Neural progenitor cell (in vitro differentiated cells): ENCODE data around the gene ATP6V1G1. TPM values are rescaled to one million over a fixed set of nuclear protein-coding genes. Genes with fewer than 3 reads are reported as not detected.

ENCODE experiments used
- DNase-seq: peaks from one replicate; pipeline ENCODE4 v3.0.0-alpha.2; 2016; ENCODE audit warnings: low spot score
- H2AFZ ChIP-seq: fragments of 200-600 bp; sonication (generic); replicated peaks from 2 replicates; pipeline ENCODE4 v1.6.1; 2016; ENCODE audit warnings: antibody characterized with exemption
- H3F3A ChIP-seq: fragments of 200-600 bp; sonication (generic); 2 replicates; pipeline ENCODE4 v1.6.1; 2016; ENCODE audit warnings: antibody characterized with exemption, low read depth
- H3K27ac ChIP-seq: fragments of 200-600 bp; sonication (generic); 2 replicates; pipeline ENCODE4 v1.5.1; 2016; ENCODE audit warnings: mild to moderate bottlenecking
- H3K27me3 ChIP-seq: fragments of 200-600 bp; sonication (generic); 2 replicates; pipeline ENCODE4 v1.6.1; 2016; ENCODE audit warnings: mild to moderate bottlenecking, moderate library complexity
- H3K36me3 ChIP-seq: fragments of 200-600 bp; sonication (generic); 2 replicates; pipeline ENCODE4 v1.5.1; 2016
- H3K4me1 ChIP-seq: fragments of 200-600 bp; sonication (generic); 2 replicates; pipeline ENCODE4 v1.6.1; 2016; ENCODE audit warnings: mixed run types
- H3K4me2 ChIP-seq: fragments of 200-600 bp; sonication (generic); 2 replicates; pipeline ENCODE4 v1.6.1; 2016
- H3K4me3 ChIP-seq: fragments of 200-600 bp; sonication (generic); 2 replicates; pipeline ENCODE4 v1.5.1; 2016
- H3K79me2 ChIP-seq: fragments of 200-600 bp; sonication (generic); 2 replicates; pipeline ENCODE4 v1.6.1; 2016; ENCODE audit warnings: low read depth
- H3K9ac ChIP-seq: fragments of 200-600 bp; sonication (generic); 2 replicates; pipeline ENCODE4 v1.6.1; 2016
- H3K9me3 ChIP-seq: fragments of 200-600 bp; sonication (generic); 2 replicates; pipeline ENCODE4 v1.5.1; 2016; ENCODE audit warnings: low read depth
- H4K20me1 ChIP-seq: fragments of 200-600 bp; sonication (generic); 2 replicates; pipeline ENCODE4 v1.6.1; 2016; ENCODE audit warnings: low read depth
- H3K27ac Mint-ChIP-seq: 3 replicates; pipeline ENCODE4 v1.8.0; 2021; ENCODE audit warnings: mixed read lengths
- H3K27me3 Mint-ChIP-seq: 2 replicates; pipeline ENCODE4 v1.8.0; 2022; ENCODE audit warnings: low read depth, mild to moderate bottlenecking, inconsistent platforms, moderate library complexity, mixed read lengths; ENCODE audit not compliant: insufficient read depth
- H3K36me3 Mint-ChIP-seq: 3 replicates; pipeline ENCODE4 v1.8.0; 2021; ENCODE audit warnings: mixed read lengths
- H3K4me1 Mint-ChIP-seq: 3 replicates; pipeline ENCODE4 v1.8.0; 2021; ENCODE audit warnings: mixed read lengths
- H3K4me3 Mint-ChIP-seq: 3 replicates; pipeline ENCODE4 v1.8.0; 2021; ENCODE audit warnings: mild to moderate bottlenecking, moderate library complexity, mixed read lengths
- H3K9me3 Mint-ChIP-seq: 3 replicates; pipeline ENCODE4 v1.8.0; 2020; ENCODE audit warnings: mixed read lengths
- EZH2 ChIP-seq: fragments of 200-600 bp; sonication (generic); IDR thresholded peaks from 2 replicates; pipeline ENCODE4 v1.6.1; 2017; ENCODE audit warnings: antibody characterized with exemption, mild to moderate bottlenecking, moderate library complexity
- EZH2phosphoT487 ChIP-seq: fragments of 200-600 bp; sonication (generic); IDR thresholded peaks from 2 replicates; pipeline ENCODE4 v1.6.1; 2017; ENCODE audit warnings: antibody characterized with exemption
- total RNA-seq: library from RNA; depleted of rRNA; stranded (reverse); fragments of >200 nt; gene quantifications from 2 replicates; pipeline ENCODE4 v1.2.3, GENCODE V29; 2015; ENCODE audit warnings: low replicate concordance
- TF ChIP-seq, protein P1 (sequence below): fragments of 200-600 bp; sonication (generic); IDR thresholded peaks from 2 replicates; pipeline ENCODE4 v1.5.1; 2017; ENCODE audit warnings: antibody characterized with exemption, mild to moderate bottlenecking

The ATP6V1G1 gene
- total RNA-seq, 1 donor from 2014 or later, result 253 TPM

DNA sequence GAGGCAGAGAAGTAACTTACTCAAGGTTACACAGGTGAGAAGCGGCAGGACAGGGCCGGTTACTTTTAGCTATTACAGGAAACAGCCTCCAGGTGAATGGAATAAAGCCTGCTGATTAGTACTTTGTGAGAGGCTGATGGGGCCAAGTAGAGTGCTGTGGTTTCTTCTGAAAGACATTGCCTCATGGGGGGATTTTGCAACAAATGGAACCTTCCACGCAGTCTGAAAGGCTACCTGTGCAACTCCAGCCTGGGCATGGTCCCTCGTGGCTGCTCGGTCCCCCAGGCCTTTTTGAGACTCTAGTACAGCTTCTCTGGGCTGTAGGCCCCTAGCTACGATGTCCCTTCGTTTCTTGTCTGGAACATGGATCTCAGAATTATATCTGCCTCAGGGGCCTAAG, 25.5 kb downstream of the ATP6V1G1 start:
- H3K9me3 Mint-ChIP-seq, result no peaks in the 10 kb centered on the region
- Histone ChIP-seq H4K20me1 (no peaks in the 10 kb centered on the region), H3K4me1 (no peaks in the 10 kb centered on the region), H3K79me2 (no peaks in the 10 kb centered on the region), H3K27ac (no peak overlapping the region), H2AFZ (no peak overlapping the region), H3K4me3 (no peak overlapping the region), H3K36me3 (no peaks in the 10 kb centered on the region), H3K27me3 (peaks cover 31% of the 10 kb centered on the region), H3K4me2 (no peak overlapping the region), H3K9ac (no peak overlapping the region), H3K9me3 (no peaks in the 10 kb centered on the region), H3F3A (peaks cover 8% of the 10 kb centered on the region)
- no peaks in the 10 kb centered on the region for H3K36me3 Mint-ChIP-seq
- peaks cover 15% of the 10 kb centered on the region for H3K4me1 Mint-ChIP-seq
- TF ChIP-seq EZH2phosphoT487 (no peak), EZH2 (no peak)
- TF ChIP-seq, protein P1, sequence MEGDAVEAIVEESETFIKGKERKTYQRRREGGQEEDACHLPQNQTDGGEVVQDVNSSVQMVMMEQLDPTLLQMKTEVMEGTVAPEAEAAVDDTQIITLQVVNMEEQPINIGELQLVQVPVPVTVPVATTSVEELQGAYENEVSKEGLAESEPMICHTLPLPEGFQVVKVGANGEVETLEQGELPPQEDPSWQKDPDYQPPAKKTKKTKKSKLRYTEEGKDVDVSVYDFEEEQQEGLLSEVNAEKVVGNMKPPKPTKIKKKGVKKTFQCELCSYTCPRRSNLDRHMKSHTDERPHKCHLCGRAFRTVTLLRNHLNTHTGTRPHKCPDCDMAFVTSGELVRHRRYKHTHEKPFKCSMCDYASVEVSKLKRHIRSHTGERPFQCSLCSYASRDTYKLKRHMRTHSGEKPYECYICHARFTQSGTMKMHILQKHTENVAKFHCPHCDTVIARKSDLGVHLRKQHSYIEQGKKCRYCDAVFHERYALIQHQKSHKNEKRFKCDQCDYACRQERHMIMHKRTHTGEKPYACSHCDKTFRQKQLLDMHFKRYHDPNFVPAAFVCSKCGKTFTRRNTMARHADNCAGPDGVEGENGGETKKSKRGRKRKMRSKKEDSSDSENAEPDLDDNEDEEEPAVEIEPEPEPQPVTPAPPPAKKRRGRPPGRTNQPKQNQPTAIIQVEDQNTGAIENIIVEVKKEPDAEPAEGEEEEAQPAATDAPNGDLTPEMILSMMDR, result no peak
- H3K4me3 Mint-ChIP-seq, result no peak overlapping the region
- DNase-seq, result no peak
- peaks cover 6% of the 10 kb centered on the region for H3K27me3 Mint-ChIP-seq
- no peak overlapping the region for H3K27ac Mint-ChIP-seq

DNA sequence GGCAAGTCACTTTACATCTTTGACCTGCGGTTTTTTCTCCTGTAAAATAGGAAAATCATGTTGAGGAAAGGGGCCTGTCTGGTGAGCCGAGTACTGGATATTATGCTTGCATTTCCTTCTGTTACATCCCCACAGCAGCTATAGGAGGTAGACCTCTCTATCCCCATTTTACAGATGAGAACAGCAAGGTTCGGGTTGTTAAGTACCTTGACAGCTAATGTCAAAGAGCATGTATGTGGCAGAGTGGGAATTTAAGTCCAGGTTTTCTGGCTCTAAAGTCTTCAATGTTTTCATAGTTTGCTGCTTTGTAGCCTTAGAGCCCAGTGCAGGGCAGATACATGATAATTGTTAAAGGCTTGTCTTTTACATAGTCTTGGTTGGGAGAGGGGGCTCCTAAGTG, 26.4 kb downstream of the ATP6V1G1 start:
- Histone ChIP-seq H3K27me3 (peaks cover 31% of the 10 kb centered on the region), H3K9ac (no peak overlapping the region), H3K4me1 (no peaks in the 10 kb centered on the region), H3K27ac (no peak overlapping the region), H3K36me3 (no peaks in the 10 kb centered on the region), H3K4me2 (no peak overlapping the region), H3K9me3 (no peaks in the 10 kb centered on the region), H4K20me1 (no peaks in the 10 kb centered on the region), H3K4me3 (no peak overlapping the region), H3F3A (peaks cover 8% of the 10 kb centered on the region), H3K79me2 (no peaks in the 10 kb centered on the region), H2AFZ (no peak overlapping the region)
- TF ChIP-seq EZH2, result no peak
- no peak for TF ChIP-seq EZH2phosphoT487
- TF ChIP-seq, protein P1, result no peak
- Mint-ChIP-seq H3K9me3 (no peaks in the 10 kb centered on the region), H3K27ac (no peak overlapping the region), H3K36me3 (no peaks in the 10 kb centered on the region), H3K4me3 (no peak overlapping the region), H3K27me3 (peaks cover 6% of the 10 kb centered on the region), H3K4me1 (peaks cover 15% of the 10 kb centered on the region)
- DNase-seq, result no peak

DNA sequence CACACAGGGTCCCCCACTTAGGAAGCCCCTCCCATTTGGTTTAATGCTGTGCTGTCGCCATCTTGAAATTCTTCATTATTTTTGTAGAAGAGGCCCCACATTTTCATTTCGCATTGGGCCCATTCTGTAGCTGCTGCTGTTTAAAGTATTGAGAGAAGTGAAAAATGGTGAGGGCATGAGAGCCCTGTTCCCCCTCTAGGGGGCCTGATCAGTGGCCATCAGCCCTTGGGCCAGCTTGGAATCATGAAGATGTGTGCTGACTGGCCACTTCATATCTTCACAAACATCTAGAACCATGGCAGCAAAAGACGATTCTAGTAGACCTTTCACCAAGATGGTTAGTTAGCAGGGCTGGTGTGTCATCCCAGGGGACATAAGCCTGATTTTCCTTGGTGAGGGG, 26.8 kb downstream of the ATP6V1G1 start:
- H3K27ac ChIP-seq, result no peak overlapping the region

More for the DNA sequence above, 26.8 kb downstream of the ATP6V1G1 start:
- Histone ChIP-seq H3K4me1 (no peaks in the 10 kb centered on the region), H3K36me3 (no peaks in the 10 kb centered on the region), H3K4me2 (no peak overlapping the region), H3K79me2 (no peaks in the 10 kb centered on the region), H3K27me3 (peaks cover 31% of the 10 kb centered on the region), H3K9me3 (no peaks in the 10 kb centered on the region), H4K20me1 (no peaks in the 10 kb centered on the region), H3K4me3 (no peak overlapping the region), H2AFZ (no peak overlapping the region), H3K9ac (no peak overlapping the region), H3F3A (peaks cover 8% of the 10 kb centered on the region)
- Mint-ChIP-seq H3K4me1 (peaks cover 15% of the 10 kb centered on the region), H3K27ac (peak overlapping the region; percentile 39), H3K36me3 (no peaks in the 10 kb centered on the region), H3K9me3 (no peaks in the 10 kb centered on the region), H3K4me3 (no peak overlapping the region), H3K27me3 (peaks cover 6% of the 10 kb centered on the region)
- TF ChIP-seq, protein P1, result peak; percentile 11
- TF ChIP-seq EZH2 (no peak), EZH2phosphoT487 (no peak)
- no peak for DNase-seq
